Activated T-cell treated with anti-CD3 and anti-CD28 coated beads, Interleukin-2, amount 50 U/mL, for 72 hours (primary cell): ENCODE data around the gene NR3C1. TPM values are rescaled to one million over a fixed set of nuclear protein-coding genes. Genes with fewer than 3 reads are reported as not detected.

Experiments
- ATAC-seq, 2 donors: fragments of 150-1000 bp; cut with Tn5 transposase; replicated peaks in 1 of 2; 2 replicates each; pipeline ENCODE4 v1.10.0; 2021; ENCODE audit warnings: moderate library complexity in 2 of 2, mild to moderate bottlenecking in 1 of 2
- DNase-seq, 2 donors: peaks; one replicate each; pipeline ENCODE4 v3.0.0; 2021 to 2022; ENCODE audit warnings: mixed read lengths in 1 of 2
- H3K27ac Mint-ChIP-seq: one replicate; pipeline ENCODE4 v1.8.0; 2022; ENCODE audit warnings: mild to moderate bottlenecking, moderate library complexity, mixed read lengths
- H3K27me3 Mint-ChIP-seq: one replicate; pipeline ENCODE4 v1.8.0; 2022; ENCODE audit warnings: low read depth, mixed read lengths
- H3K36me3 Mint-ChIP-seq, 2 donors: one replicate each; pipeline ENCODE4 v1.8.0; 2022; ENCODE audit warnings: mixed read lengths in 2 of 2, mild to moderate bottlenecking in 1 of 2; ENCODE audit not compliant: insufficient read depth in 2 of 2
- H3K4me1 Mint-ChIP-seq: one replicate; pipeline ENCODE4 v1.8.0; 2022; ENCODE audit warnings: low read depth, mixed read lengths
- H3K4me3 Mint-ChIP-seq, 2 donors: one replicate each; pipeline ENCODE4 v1.8.0; 2022; ENCODE audit warnings: mild to moderate bottlenecking in 2 of 2, mixed read lengths in 2 of 2, moderate library complexity in 2 of 2
- H3K9me3 Mint-ChIP-seq, 2 donors: one replicate each; pipeline ENCODE4 v1.8.0; 2022; ENCODE audit warnings: mixed read lengths in 2 of 2
- total RNA-seq, 2 donors: library from RNA; stranded (reverse); gene quantifications; one replicate each; pipeline ENCODE4 v1.2.3, GENCODE V29; 2022

The NR3C1 gene
- total RNA-seq, 2 donors from 2014 or later, result 93.5 to 104 TPM

DNA sequence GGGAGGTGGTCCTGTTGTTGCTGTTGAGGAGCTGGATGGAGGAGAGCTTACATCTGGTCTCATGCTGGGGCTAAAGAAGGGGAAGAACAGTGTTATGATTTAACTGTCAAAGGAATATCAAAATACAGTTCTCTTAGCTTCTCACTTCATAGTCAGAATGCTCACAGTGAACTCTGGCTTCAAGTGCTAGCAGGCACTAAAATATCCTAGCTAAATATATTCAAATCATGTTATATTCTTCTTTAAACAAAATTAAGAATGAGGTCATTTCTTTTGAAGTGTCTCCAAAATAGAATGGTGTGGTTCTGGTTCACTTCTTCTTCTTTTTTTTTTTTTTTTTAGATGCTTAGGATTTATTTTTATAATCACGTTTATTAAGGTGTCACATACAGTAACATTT, 89.4 kb downstream of the NR3C1 start:
- H3K9me3 Mint-ChIP-seq, result no peaks in the 10 kb centered on the region
- DNase-seq (no peak), ATAC-seq (no peak)
- H3K27ac Mint-ChIP-seq, result no peak overlapping the region
- no peak overlapping the region for H3K4me3 Mint-ChIP-seq
- no peaks in the 10 kb centered on the region for H3K27me3 Mint-ChIP-seq
- peaks cover 38% of the 10 kb centered on the region for H3K4me1 Mint-ChIP-seq
- H3K36me3 Mint-ChIP-seq, result peaks cover 3 to 29% of the 10 kb centered on the region in 2 donors

DNA sequence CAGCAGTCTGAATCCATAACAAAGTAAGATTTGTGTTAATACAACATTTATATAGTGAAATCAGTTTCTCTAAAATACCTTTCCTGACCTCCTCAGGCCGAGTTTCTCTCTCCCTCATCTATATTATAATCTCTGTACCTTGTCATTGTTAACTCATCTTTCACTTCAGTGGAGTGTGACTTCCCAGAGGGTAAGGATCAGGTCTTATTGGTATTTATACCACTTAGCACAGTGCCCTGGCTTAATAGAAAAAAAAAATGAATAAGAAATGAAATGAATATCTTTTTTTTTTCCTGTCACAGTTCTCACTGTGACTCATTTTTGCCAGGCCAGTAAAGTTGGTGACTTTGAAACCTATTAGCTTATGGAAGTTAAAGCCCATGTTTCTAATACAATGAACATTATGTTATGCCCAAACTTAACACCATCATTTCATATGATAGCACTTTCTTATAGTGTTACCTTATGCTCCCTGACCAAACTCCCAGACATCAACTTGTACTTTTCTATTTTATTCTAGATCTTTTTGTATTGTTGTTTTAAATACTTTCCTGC, 90.1 kb downstream of the NR3C1 start:
- Mint-ChIP-seq H3K27ac (peak overlapping the region; percentile 51), H3K9me3 (no peaks in the 10 kb centered on the region), H3K36me3 (peaks cover 6 to 35% of the 10 kb centered on the region in 2 donors), H3K27me3 (no peaks in the 10 kb centered on the region), H3K4me1 (peaks cover 36% of the 10 kb centered on the region), H3K4me3 (no peak overlapping the region)
- no peak for DNase-seq
- no peak for ATAC-seq

DNA sequence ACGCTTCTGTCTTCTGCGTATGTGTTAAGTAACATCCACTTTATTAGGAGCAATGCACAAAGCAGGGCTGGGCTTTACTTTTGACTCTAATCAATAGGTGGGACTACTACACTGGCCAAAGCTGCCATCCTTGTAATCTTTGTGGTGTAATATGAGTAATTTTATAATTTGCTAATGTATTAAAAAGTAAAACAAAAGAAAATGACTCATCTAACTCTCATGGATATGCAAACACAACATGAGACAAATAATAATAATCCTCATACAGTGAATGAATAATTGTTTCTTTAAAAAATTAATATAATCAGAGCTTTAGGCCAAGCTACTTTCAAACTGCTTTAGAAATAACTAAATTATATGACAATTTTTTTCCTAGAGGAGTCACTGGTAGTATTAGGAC, 90.7 kb downstream of the NR3C1 start:
- Mint-ChIP-seq H3K36me3 (peaks cover 6 to 36% of the 10 kb centered on the region in 2 donors), H3K27ac (no peak overlapping the region), H3K4me1 (peaks cover 36% of the 10 kb centered on the region), H3K4me3 (no peak overlapping the region), H3K27me3 (no peaks in the 10 kb centered on the region), H3K9me3 (no peaks in the 10 kb centered on the region)
- no peak for DNase-seq
- ATAC-seq, result no peak

DNA sequence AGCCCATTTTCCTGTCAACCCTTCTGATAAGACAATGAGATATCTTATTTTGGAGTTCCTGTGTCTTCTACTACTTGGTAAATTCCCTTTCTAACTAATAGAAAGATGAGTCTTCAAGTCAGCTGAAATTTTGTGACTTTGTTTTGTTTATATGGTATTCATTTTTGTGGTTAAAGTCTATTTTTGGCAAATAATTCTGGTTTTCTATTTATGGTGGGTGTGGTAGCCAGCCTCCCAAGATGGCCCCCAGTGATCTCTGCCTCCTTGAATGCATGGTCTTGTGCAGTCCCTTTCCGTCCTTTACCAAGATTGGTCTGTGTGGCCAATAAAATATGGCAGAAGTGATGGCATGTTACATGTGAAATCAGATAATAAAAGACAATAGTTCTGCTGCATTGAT, 91.5 kb downstream of the NR3C1 start:
- H3K27me3 Mint-ChIP-seq, result no peaks in the 10 kb centered on the region
- ATAC-seq (no peak), DNase-seq (no peak)
- H3K4me1 Mint-ChIP-seq, result peaks cover 32% of the 10 kb centered on the region
- peaks cover 6 to 42% of the 10 kb centered on the region in 2 donors for H3K36me3 Mint-ChIP-seq
- H3K9me3 Mint-ChIP-seq, result no peaks in the 10 kb centered on the region
- peak overlapping the region; percentile 28 for H3K27ac Mint-ChIP-seq
- H3K4me3 Mint-ChIP-seq, result no peak overlapping the region

DNA sequence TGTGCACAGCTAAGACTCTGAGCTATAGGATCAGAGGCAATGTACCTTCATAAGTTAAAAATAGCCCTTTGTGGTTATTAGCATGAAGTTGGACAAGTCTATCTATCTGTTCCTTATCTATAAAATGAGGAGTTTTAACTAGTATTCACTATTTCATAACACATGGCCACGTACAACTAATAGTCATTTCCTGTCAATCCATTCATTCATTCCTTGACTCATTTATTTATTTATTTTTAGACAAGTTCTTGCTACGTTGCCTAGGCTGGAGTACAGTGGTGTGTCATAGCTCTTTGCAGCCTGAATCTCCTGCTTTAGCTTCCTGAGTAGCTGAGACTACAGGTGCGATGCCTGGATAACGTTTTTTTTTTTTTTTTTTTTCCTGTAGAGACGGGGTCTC, 92.1 kb downstream of the NR3C1 start:
- H3K4me1 Mint-ChIP-seq, result peaks cover 32% of the 10 kb centered on the region

DNA sequence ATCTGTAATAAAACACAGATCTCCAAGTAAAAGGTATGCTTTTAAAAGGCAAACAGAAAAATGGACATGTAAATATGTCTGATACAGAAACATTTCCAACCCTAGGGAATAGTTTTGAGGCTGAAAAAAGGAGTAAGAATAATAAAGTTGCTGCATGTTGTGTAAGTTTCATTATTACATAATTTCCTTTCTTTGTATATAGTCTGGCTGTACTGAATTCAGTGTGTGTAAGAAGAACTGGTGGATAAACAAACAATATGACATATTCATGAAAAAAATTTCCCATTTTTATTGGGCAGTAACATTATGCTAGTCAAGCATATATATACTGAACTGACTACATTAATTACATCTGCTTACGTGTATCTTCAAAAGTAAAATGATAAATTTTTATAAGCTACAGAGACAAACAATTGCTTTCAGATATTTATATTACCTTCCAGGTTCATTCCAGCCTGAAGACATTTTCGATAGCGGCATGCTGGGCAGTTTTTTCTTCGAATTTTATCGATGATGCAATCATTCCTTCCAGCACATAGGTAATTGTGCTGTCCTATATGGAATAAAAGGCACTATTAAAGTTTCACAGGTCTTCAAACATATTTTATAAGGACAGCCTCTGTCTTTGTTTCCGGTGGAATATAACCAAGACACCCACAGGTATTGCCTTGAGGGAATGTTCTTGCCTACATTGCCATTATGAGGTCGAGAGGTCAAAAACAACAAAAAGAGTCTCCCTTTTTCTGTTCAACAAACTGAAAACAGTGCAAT, 93.6 kb downstream of the NR3C1 start:
- Mint-ChIP-seq H3K9me3 (peaks cover 0 to 3% of the 10 kb centered on the region in 2 donors), H3K4me3 (no peak overlapping the region), H3K27ac (peak overlapping the region; percentile 82), H3K27me3 (no peaks in the 10 kb centered on the region), H3K4me1 (peaks cover 25% of the 10 kb centered on the region), H3K36me3 (peaks cover 13 to 54% of the 10 kb centered on the region in 2 donors)
- no peak for DNase-seq
- ATAC-seq, result peak in 1 of 2 donors; percentile 26

More for the DNA sequence above, 92.1 kb downstream of the NR3C1 start:
- H3K4me3 Mint-ChIP-seq, result no peak overlapping the region
- DNase-seq (no peak), ATAC-seq (peak in 1 of 2 donors; percentile 32)
- peaks cover 6 to 42% of the 10 kb centered on the region in 2 donors for H3K36me3 Mint-ChIP-seq
- H3K27me3 Mint-ChIP-seq, result no peaks in the 10 kb centered on the region
- no peak overlapping the region for H3K27ac Mint-ChIP-seq
- H3K9me3 Mint-ChIP-seq, result no peaks in the 10 kb centered on the region

DNA sequence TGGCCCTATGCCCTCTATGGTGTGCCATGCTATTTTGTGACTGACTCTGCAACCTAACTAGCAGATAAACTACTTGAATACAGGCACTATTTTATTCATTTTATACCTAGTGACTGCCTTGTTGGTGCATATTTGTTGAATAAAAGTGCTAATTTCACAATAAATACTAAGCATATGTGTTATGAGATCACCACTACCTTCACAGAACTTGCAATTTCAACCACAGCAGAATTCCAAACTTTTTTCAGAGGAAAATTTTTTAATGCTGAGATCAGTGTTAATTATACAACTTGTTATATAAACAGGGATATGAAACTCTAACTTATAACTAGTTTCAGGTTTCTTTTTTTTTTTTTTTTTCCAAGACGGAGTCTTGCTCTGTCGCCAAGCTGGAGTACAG, 94.8 kb downstream of the NR3C1 start:
- H3K36me3 Mint-ChIP-seq, result peaks cover 14 to 53% of the 10 kb centered on the region in 2 donors
- no peak for ATAC-seq

DNA sequence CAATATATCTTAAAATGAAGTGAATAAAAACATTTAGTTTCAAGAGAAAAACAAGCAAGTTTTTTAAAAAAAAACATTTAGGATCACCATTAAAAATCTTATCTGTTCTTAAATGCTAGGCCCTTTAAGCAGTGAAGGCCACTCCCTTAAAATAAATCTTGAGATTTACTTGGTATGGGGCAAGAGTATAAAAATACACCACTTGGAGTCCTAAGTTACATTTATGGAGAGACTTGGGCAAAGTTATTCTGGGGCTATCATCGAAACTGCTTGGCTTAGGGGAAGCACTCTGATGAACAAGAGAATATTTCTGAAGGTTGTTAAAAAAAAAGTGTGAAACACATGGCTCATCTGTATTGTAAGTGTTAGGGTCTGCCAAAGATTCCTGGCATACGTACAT, 97.4 kb downstream of the NR3C1 start:
- DNase-seq (no peak), ATAC-seq (no peak)
- H3K9me3 Mint-ChIP-seq, result peaks cover 0 to 3% of the 10 kb centered on the region in 2 donors
- H3K27me3 Mint-ChIP-seq, result no peaks in the 10 kb centered on the region
- no peak overlapping the region for H3K4me3 Mint-ChIP-seq
- H3K27ac Mint-ChIP-seq, result no peak overlapping the region
- peaks cover 12 to 36% of the 10 kb centered on the region in 2 donors for H3K36me3 Mint-ChIP-seq
- peaks cover 14% of the 10 kb centered on the region for H3K4me1 Mint-ChIP-seq

More for the DNA sequence above, 94.8 kb downstream of the NR3C1 start:
- no peaks in the 10 kb centered on the region for H3K27me3 Mint-ChIP-seq
- H3K27ac Mint-ChIP-seq, result no peak overlapping the region
- no peak overlapping the region for H3K4me3 Mint-ChIP-seq
- no peak for DNase-seq
- peaks cover 0 to 3% of the 10 kb centered on the region in 2 donors for H3K9me3 Mint-ChIP-seq
- H3K4me1 Mint-ChIP-seq, result peaks cover 14% of the 10 kb centered on the region

DNA sequence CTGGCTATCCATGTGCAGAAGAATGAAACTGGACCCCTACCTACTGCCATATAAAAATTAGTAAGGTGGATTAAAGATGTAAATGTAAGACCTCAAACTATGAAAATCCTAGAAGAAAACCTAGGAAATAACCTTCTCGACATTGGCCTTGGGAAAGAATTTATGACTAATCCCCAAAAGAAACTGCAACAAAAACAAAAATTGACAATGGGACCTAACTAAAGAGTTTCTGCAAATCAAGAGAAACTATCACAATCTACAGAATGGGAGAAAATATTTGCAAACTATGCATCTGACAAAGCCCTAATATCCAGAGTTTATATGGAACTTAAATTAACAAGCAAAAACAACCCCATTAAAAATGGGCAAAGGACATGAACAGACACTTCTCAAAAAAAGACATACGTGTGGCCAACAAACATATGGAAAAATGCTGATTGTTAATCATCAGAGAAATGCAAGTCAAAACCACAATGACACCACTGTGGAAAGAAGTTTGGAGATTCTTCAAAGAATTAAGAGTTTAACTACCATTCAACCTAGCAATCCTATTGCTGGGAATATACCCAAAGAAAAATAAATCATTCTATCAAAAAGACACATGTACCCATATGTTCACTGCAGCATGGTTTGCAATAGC, 98.5 kb downstream of the NR3C1 start:
- Mint-ChIP-seq H3K9me3 (peaks cover 0 to 3% of the 10 kb centered on the region in 2 donors), H3K4me1 (peaks cover 15% of the 10 kb centered on the region), H3K27ac (no peak overlapping the region)

DNA sequence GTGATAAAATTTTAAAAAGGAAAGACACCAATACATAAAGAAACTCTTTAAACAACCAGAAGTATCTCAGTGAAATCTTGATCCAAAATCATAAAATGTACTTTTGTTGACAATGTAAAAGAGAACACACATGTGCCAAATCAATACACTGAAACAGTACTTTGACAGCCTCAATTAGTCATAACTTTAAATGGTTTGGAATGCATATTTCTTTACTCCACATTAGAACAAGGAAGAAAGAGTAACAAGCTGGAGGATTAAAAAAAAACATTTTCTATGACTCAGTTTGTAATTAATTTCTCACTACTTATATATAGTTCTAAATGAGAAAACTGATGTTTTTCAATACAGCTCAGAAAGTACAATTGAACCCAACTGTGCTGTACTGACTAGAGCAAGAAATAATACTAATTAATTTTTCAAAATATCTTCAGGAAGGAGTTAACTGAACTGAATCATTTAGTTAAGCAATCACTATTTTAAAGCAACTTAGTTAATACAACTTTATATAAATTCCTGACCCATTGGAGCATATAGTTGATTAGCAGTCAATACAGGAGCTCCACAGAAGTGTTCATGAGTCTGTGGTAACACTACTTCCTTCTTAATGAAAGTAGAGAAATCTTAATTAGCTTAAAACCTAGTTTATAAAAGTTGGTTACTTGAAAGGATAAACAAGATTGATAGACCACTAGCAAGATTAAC, 101.0 kb downstream of the NR3C1 start:
- H3K27ac Mint-ChIP-seq, result peak overlapping the region; percentile 29
- H3K36me3 Mint-ChIP-seq, result peaks cover 18 to 24% of the 10 kb centered on the region in 2 donors
- no peak for DNase-seq
- H3K9me3 Mint-ChIP-seq, result peaks cover 0 to 3% of the 10 kb centered on the region in 2 donors
- peaks cover 17% of the 10 kb centered on the region for H3K4me1 Mint-ChIP-seq
- no peak for ATAC-seq
- no peaks in the 10 kb centered on the region for H3K27me3 Mint-ChIP-seq
- H3K4me3 Mint-ChIP-seq, result no peak overlapping the region

More for the DNA sequence above, 98.5 kb downstream of the NR3C1 start:
- DNase-seq (no peak), ATAC-seq (no peak)
- Mint-ChIP-seq H3K27me3 (no peaks in the 10 kb centered on the region), H3K36me3 (peaks cover 12 to 33% of the 10 kb centered on the region in 2 donors), H3K4me3 (no peak overlapping the region)

DNA sequence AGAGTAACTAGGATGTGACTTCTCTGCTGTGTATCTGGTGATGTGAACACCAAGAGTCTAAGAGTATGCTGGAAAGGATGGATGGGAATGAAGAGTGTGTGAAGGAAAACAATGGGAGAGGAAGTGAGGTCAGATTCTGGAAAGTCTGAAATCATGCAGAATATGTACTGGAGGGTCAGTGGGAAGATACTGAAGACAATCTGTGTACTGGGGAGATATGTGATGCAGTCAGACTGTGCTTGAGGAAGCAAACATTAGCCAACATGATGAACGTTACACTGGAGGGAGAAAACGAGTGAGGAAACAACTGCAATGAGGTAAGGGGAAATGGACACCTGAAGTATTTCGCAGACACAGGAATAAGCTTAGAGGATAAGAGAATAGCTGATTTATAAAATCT, 105.7 kb downstream of the NR3C1 start:
- Mint-ChIP-seq H3K27me3 (no peaks in the 10 kb centered on the region), H3K4me1 (peaks cover 11% of the 10 kb centered on the region), H3K4me3 (no peak overlapping the region), H3K36me3 (peaks cover 10 to 20% of the 10 kb centered on the region in 2 donors), H3K27ac (no peak overlapping the region), H3K9me3 (no peaks in the 10 kb centered on the region)
- no peak for ATAC-seq
- DNase-seq, result no peak

DNA sequence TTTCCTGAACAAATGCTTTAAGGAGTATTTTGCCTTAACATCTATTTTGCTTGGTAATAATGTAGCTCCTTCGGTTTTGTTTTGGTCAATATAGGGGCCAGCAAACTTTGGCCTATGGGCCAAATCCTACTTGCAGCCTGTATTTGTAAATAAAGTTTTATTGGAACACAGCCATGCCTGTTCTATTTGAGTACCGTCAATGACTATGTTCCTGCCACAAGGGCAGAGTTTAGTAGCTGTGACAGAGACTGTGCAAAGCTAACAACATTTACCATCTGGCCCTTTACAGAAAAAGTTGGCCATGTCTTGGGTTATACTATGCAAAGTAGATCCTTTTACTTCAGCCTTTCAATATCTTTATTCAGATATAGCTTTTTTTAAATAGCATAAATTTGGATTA, 113.4 kb downstream of the NR3C1 start:
- ATAC-seq, result no peak
- Mint-ChIP-seq H3K36me3 (peaks cover 7 to 34% of the 10 kb centered on the region in 2 donors), H3K27me3 (no peaks in the 10 kb centered on the region), H3K4me3 (no peak overlapping the region), H3K4me1 (no peaks in the 10 kb centered on the region), H3K27ac (no peak overlapping the region), H3K9me3 (no peaks in the 10 kb centered on the region)
- no peak for DNase-seq

DNA sequence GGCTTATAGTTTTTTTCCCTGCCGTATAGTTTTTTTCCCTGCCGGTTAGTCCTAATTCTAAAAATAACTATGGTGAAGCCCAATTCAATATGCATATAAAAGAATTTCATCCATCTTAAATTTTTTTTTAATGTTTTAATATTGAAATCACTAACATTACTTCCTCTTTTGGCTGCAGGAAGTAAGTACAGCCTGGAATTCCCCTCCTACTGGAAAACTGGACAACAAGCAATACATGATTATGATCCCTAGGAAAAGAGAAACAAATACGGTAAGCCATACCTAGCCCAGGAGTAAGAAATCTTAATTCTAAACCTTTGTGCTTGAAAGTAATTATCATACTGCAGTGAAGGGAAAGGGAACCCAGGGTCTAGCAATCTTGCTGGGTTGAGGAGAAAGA, 119.0 kb downstream of the NR3C1 start:
- ATAC-seq (no peak), DNase-seq (no peak)
- Mint-ChIP-seq H3K4me1 (no peaks in the 10 kb centered on the region), H3K36me3 (peaks cover 7 to 24% of the 10 kb centered on the region in 2 donors), H3K27ac (no peak overlapping the region), H3K27me3 (no peaks in the 10 kb centered on the region), H3K9me3 (no peaks in the 10 kb centered on the region), H3K4me3 (no peak overlapping the region)
